ENCODE data around the gene MCU. TPM values are rescaled to one million over a fixed set of nuclear protein-coding genes. Genes with fewer than 3 reads are reported as not detected.

Gene MCU
- total and polyA plus RNA-seq, 10 donors = 7.2 to 29.2 (median 19.4) TPM

GRCh38 chr10:72904806-72905205 lies 212.9 kb downstream of the MCU start:
- intact Hi-C loops (cut with DNase I; ENCODE audit: low total_unique reads) = no loop called here
- Histone ChIP-seq H3K36me3 (no peaks in the 10 kb centered on the region), H3K4me3 (no peak overlapping the region), H3K4me1 (no peaks in the 10 kb centered on the region), H3K27me3 (replicated peaks in 1 of 7) (no peaks in the 10 kb centered on the region), H3K9me3 (no peaks in the 10 kb centered on the region), H3K27ac (no peak overlapping the region)
- DNase-seq = no peak
- no peak for TF ChIP-seq CTCF (IDR thresholded peaks at IDR 0.05 in 8 of 11, conservative IDR thresholded peaks at IDR 0.05 in 3 of 11)
- no peak for TF ChIP-seq POLR2A (IDR thresholded peaks at IDR 0.05)
- no peak for TF ChIP-seq POLR2AphosphoS5 (IDR thresholded peaks at IDR 0.05)
- WGBS, 5 donors = 68 to 79% (median 74%) methylated on average over 3 of the region's 3 CpGs

GRCh38 chr10:72906446-72906845 lies 214.5 kb downstream of the MCU start:
- no peak overlapping the region for H3K4me3 ChIP-seq
- no peaks in the 10 kb centered on the region for H3K36me3 ChIP-seq
- DNase-seq = no peak
- TF ChIP-seq POLR2AphosphoS5 (IDR thresholded peaks at IDR 0.05) (no peak), CTCF (IDR thresholded peaks at IDR 0.05 in 8 of 11, conservative IDR thresholded peaks at IDR 0.05 in 3 of 11) (no peak), POLR2A (IDR thresholded peaks at IDR 0.05) (no peak)
- H3K9me3 ChIP-seq = no peaks in the 10 kb centered on the region
- no peaks in the 10 kb centered on the region for H3K27me3 ChIP-seq (replicated peaks in 1 of 7)
- no peak overlapping the region for H3K27ac ChIP-seq
- 79 to 87% (median 84%) methylated on average over 6 of the region's 6 CpGs for WGBS, 5 donors
- intact Hi-C loops (cut with DNase I; ENCODE audit: low total_unique reads) = no loop called here
- no peaks in the 10 kb centered on the region for H3K4me1 ChIP-seq

- Histone ChIP-seq H3K4me3 (no peak overlapping the region), H3K27ac (no peak overlapping the region), H3K9me3 (no peaks in the 10 kb centered on the region), H3K36me3 (peaks cover 0 to 25% (median 0%) of the 10 kb centered on the region in 6 donors), H3K4me1 (no peaks in the 10 kb centered on the region), H3K27me3 (replicated peaks in 1 of 7) (no peaks in the 10 kb centered on the region)
- no peak for DNase-seq
- TF ChIP-seq POLR2AphosphoS5 (IDR thresholded peaks at IDR 0.05) (no peak), POLR2A (IDR thresholded peaks at IDR 0.05) (no peak)
- intact Hi-C loops (cut with DNase I; ENCODE audit: low total_unique reads) = no loop called here
Measured at GRCh38 chr10:72910705-72911104, 218.8 kb downstream of the MCU start.

- 91 to 93% (median 92%) methylated on average over 2 of the region's 2 CpGs for WGBS, 5 donors
- intact Hi-C loops (cut with DNase I; ENCODE audit: low total_unique reads) = no loop called here
- TF ChIP-seq CTCF (IDR thresholded peaks at IDR 0.05 in 8 of 11, conservative IDR thresholded peaks at IDR 0.05 in 3 of 11) (no peak), POLR2A (IDR thresholded peaks at IDR 0.05) (no peak), POLR2AphosphoS5 (IDR thresholded peaks at IDR 0.05) (no peak)
Measured at GRCh38 chr10:72911758-72912157, 219.8 kb downstream of the MCU start.

GRCh38 chr10:72912736-72913135 lies 220.8 kb downstream of the MCU start:
- no peak for DNase-seq
- Histone ChIP-seq H3K36me3 (peaks cover 0 to 25% (median 0%) of the 10 kb centered on the region in 6 donors), H3K4me3 (no peak overlapping the region), H3K9me3 (no peaks in the 10 kb centered on the region), H3K27ac (no peak overlapping the region), H3K27me3 (replicated peaks in 1 of 7) (no peaks in the 10 kb centered on the region), H3K4me1 (no peaks in the 10 kb centered on the region)
- TF ChIP-seq CTCF (IDR thresholded peaks at IDR 0.05 in 8 of 11, conservative IDR thresholded peaks at IDR 0.05 in 3 of 11) = no peak
- TF ChIP-seq POLR2AphosphoS5 (IDR thresholded peaks at IDR 0.05) = no peak
- no peak for TF ChIP-seq POLR2A (IDR thresholded peaks at IDR 0.05)
- WGBS, 5 donors = 87 to 95% (median 91%) methylated on average over 4 of the region's 4 CpGs
- intact Hi-C loops (cut with DNase I; ENCODE audit: low total_unique reads) = no loop called here

More at GRCh38 chr10:72911758-72912157, 219.8 kb downstream of the MCU start:
- Histone ChIP-seq H3K4me1 (no peaks in the 10 kb centered on the region), H3K27me3 (replicated peaks in 1 of 7) (no peaks in the 10 kb centered on the region), H3K4me3 (no peak overlapping the region), H3K27ac (no peak overlapping the region), H3K9me3 (no peaks in the 10 kb centered on the region), H3K36me3 (peaks cover 0 to 25% (median 0%) of the 10 kb centered on the region in 6 donors)
- DNase-seq = no peak

Data from spleen (tissue), 11 donors.